Mesendoderm (in vitro differentiated cells): ENCODE measurements around the gene CD68.

ENCODE experiments used
- DNase-seq: peaks from one replicate; pipeline ENCODE4 v3.0.0; 2013
- H2AK5ac ChIP-seq: 2 replicates; pipeline ENCODE4 v1.6.1; 2013; ENCODE audit warnings: low read length, inconsistent platforms
- H2BK120ac ChIP-seq: 2 replicates; pipeline ENCODE4 v1.6.1; 2013; ENCODE audit warnings: low read depth, mild to moderate bottlenecking, low read length, moderate library complexity, mixed read lengths
- H2BK15ac ChIP-seq: replicated peaks from 2 replicates; pipeline ENCODE4 v1.6.1; 2013; ENCODE audit warnings: low read depth, mild to moderate bottlenecking, moderate library complexity
- H2BK5ac ChIP-seq: 2 replicates; pipeline ENCODE4 v1.6.1; 2013; ENCODE audit warnings: low read length, inconsistent platforms
- H3K18ac ChIP-seq: 2 replicates; pipeline ENCODE4 v1.6.1; 2013; ENCODE audit warnings: mild to moderate bottlenecking, low read length, mixed read lengths
- H3K23ac ChIP-seq: one replicate; pipeline ENCODE4 v1.6.1; 2013; ENCODE audit warnings: low read length
- H3K27ac ChIP-seq: 2 replicates; pipeline ENCODE4 v1.5.1; 2013; ENCODE audit warnings: low read depth, mild to moderate bottlenecking, inconsistent platforms, low read length, moderate library complexity
- H3K27me3 ChIP-seq: 2 replicates; pipeline ENCODE4 v1.6.1; 2013; ENCODE audit warnings: low read length, control low read depth, mild to moderate bottlenecking, inconsistent platforms; ENCODE audit not compliant: insufficient read depth, poor library complexity
- H3K36me3 ChIP-seq: 2 replicates; pipeline ENCODE4 v1.6.1; 2013; ENCODE audit warnings: low read length, inconsistent platforms; ENCODE audit not compliant: control insufficient read depth, insufficient read depth
- H3K4ac ChIP-seq: one replicate; pipeline ENCODE4 v1.6.1; 2013; ENCODE audit warnings: low read depth, mild to moderate bottlenecking, low read length, moderate library complexity
- H3K4me1 ChIP-seq: 2 replicates; pipeline ENCODE4 v1.6.1; 2013; ENCODE audit warnings: low read depth, low read length, inconsistent platforms; ENCODE audit not compliant: control insufficient read depth
- H3K4me2 ChIP-seq: 2 replicates; pipeline ENCODE4 v1.6.1; 2013; ENCODE audit warnings: low read length
- H3K4me3 ChIP-seq: 2 replicates; pipeline ENCODE4 v1.5.1; 2013; ENCODE audit warnings: mild to moderate bottlenecking, low read length
- H3K56ac ChIP-seq: one replicate; pipeline ENCODE4 v1.6.1; 2013; ENCODE audit warnings: low read length
- H3K79me1 ChIP-seq: 2 replicates; pipeline ENCODE4 v1.6.1; 2013; ENCODE audit warnings: low read length, inconsistent platforms
- H3K79me2 ChIP-seq: 2 replicates; pipeline ENCODE4 v1.6.1; 2013; ENCODE audit warnings: mild to moderate bottlenecking, low read length; ENCODE audit not compliant: control insufficient read depth, insufficient read depth
- H3K9ac ChIP-seq: 2 replicates; pipeline ENCODE4 v1.6.1; 2013; ENCODE audit warnings: low read length, inconsistent platforms
- H4K5ac ChIP-seq: one replicate; pipeline ENCODE4 v1.6.1; 2013; ENCODE audit warnings: low read length
- H4K8ac ChIP-seq: one replicate; pipeline ENCODE4 v1.6.1; 2013; ENCODE audit warnings: low read depth, mild to moderate bottlenecking, control low read depth, low read length, moderate library complexity
- WGBS: extraction: QIAGEN DNeasy Blood & Tissue Kit; methylation state at CpG from one replicate; pipeline ENCODE4 v1.1.7; 2013; ENCODE audit warnings: low lambda C conversion rate, missing lambda C conversion rate; ENCODE audit not compliant: insufficient coverage; ENCODE audit errors: extremely low coverage; 5-methylcytosine and 5-hydroxymethylcytosine counted together

Gene CD68

GRCh38 chr17:7575959-7576358 is 3.5 kb upstream of the CD68 start:
- no peak overlapping the region for H2BK120ac ChIP-seq
- peaks cover 36% of the 10 kb centered on the region for H3K79me2 ChIP-seq
- no peak overlapping the region for H2BK5ac ChIP-seq
- no peak overlapping the region for H3K27ac ChIP-seq
- H4K8ac ChIP-seq, result no peak overlapping the region
- WGBS, result no CpG with 5 or more reads among the region's 7 CpGs
- no peak overlapping the region for H4K5ac ChIP-seq
- H3K9ac ChIP-seq, result no peak overlapping the region
- H3K18ac ChIP-seq, result no peak overlapping the region
- no peaks in the 10 kb centered on the region for H3K27me3 ChIP-seq
- H3K56ac ChIP-seq, result no peak overlapping the region
- no peak for DNase-seq
- no peak overlapping the region for H3K4ac ChIP-seq
- no peak overlapping the region for H2AK5ac ChIP-seq
- H3K4me3 ChIP-seq, result no peak overlapping the region
- peaks cover 37% of the 10 kb centered on the region for H3K36me3 ChIP-seq
- H3K4me2 ChIP-seq, result no peak overlapping the region
- no peak overlapping the region for H2BK15ac ChIP-seq
- H3K79me1 ChIP-seq, result peaks cover 15% of the 10 kb centered on the region
- no peak overlapping the region for H3K23ac ChIP-seq
- H3K4me1 ChIP-seq, result peaks cover 2% of the 10 kb centered on the region

DNA sequence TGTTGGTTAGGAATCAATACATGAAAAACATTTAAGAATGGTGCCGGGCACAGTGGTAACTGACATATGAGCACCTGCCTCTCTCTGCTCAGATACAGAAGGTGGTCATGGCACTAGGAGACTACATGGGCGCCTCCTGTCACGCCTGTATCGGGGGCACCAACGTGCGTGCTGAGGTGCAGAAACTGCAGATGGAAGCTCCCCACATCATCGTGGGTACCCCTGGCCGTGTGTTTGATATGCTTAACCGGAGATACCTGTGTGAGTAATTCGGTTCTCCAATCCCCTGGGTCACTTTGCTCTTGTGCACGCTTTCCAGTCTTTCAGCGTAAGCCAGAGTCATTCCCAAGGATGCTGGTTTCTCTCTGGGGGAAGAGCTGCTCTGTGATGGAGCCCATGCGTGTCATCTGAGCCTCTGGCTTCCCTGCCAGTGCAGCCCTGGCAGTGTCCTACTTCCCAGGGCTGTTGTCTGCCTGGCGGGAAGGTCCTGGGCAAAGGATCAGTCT is 3.0 kb upstream of the CD68 start:
- peaks cover 37% of the 10 kb centered on the region for H3K36me3 ChIP-seq
- no peak for DNase-seq
- no peak overlapping the region for H2BK15ac ChIP-seq
- H3K4ac ChIP-seq, result no peak overlapping the region
- H3K4me2 ChIP-seq, result no peak overlapping the region
- H3K9ac ChIP-seq, result no peak overlapping the region
- no peak overlapping the region for H3K56ac ChIP-seq
- no CpG with 5 or more reads among the region's 14 CpGs for WGBS
- H4K5ac ChIP-seq, result no peak overlapping the region
- H3K23ac ChIP-seq, result no peak overlapping the region
- H3K27me3 ChIP-seq, result no peaks in the 10 kb centered on the region
- H3K4me3 ChIP-seq, result no peak overlapping the region
- H3K79me1 ChIP-seq, result peaks cover 15% of the 10 kb centered on the region
- no peak overlapping the region for H2AK5ac ChIP-seq
- no peak overlapping the region for H3K18ac ChIP-seq
- no peak overlapping the region for H2BK120ac ChIP-seq
- peaks cover 35% of the 10 kb centered on the region for H3K79me2 ChIP-seq
- no peak overlapping the region for H3K27ac ChIP-seq
- H2BK5ac ChIP-seq, result no peak overlapping the region
- no peak overlapping the region for H4K8ac ChIP-seq
- H3K4me1 ChIP-seq, result peaks cover 2% of the 10 kb centered on the region

DNA sequence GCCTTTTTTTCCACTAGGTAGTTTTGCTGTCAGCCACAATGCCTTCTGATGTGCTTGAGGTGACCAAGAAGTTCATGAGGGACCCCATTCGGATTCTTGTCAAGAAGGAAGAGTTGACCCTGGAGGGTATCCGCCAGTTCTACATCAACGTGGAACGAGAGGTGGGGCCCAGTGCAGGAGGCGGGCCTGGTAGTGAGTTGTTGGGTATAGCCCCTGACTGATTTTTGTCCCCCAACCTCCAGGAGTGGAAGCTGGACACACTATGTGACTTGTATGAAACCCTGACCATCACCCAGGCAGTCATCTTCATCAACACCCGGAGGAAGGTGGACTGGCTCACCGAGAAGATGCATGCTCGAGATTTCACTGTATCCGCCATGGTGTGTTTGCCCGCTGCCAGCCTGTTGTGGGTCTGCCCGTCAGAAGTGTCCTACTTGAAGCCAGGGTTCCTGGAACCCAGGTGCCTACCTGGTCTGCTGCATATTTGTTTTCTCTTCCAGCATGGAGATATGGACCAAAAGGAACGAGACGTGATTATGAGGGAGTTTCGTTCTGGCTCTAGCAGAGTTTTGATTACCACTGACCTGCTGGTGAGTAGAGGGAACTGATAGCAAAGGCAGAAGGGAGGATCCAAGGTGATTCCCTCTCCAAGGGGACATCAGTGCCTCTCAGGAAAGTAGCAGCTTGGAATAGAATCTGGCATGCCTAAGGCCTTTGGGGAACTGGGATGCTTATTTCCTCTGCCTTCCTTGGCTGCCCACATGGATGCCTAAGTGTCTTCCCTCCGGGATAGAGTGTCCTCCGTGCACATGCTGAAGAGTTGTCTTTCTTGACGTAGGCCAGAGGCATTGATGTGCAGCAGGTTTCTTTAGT is 1.9 kb upstream of the CD68 start:
- Histone ChIP-seq H3K36me3 (peaks cover 37% of the 10 kb centered on the region), H3K23ac (no peak overlapping the region), H4K5ac (no peak overlapping the region), H2BK5ac (no peak overlapping the region), H3K4me1 (peaks cover 2% of the 10 kb centered on the region), H2BK120ac (no peak overlapping the region), H2AK5ac (no peak overlapping the region), H3K4ac (no peak overlapping the region), H3K27me3 (no peaks in the 10 kb centered on the region), H3K4me3 (no peak overlapping the region), H4K8ac (no peak overlapping the region), H3K27ac (no peak overlapping the region), H3K56ac (no peak overlapping the region), H3K79me2 (peaks cover 35% of the 10 kb centered on the region), H2BK15ac (no peak overlapping the region), H3K18ac (no peak overlapping the region), H3K9ac (no peak overlapping the region), H3K79me1 (peaks cover 15% of the 10 kb centered on the region), H3K4me2 (no peak overlapping the region)
- no peak for DNase-seq
- WGBS, result no CpG with 5 or more reads among the region's 17 CpGs

GRCh38 chr17:7579834-7580603 is 581 bp downstream of the CD68 start:
- H2AK5ac ChIP-seq, result no peak overlapping the region
- peaks cover 19% of the 10 kb centered on the region for H3K79me1 ChIP-seq
- no peak overlapping the region for H2BK15ac ChIP-seq
- no peak overlapping the region for H4K8ac ChIP-seq
- H3K4me1 ChIP-seq, result peaks cover 9% of the 10 kb centered on the region
- no peak overlapping the region for H2BK120ac ChIP-seq
- DNase-seq, result no peak
- H3K18ac ChIP-seq, result no peak overlapping the region
- H3K56ac ChIP-seq, result peak overlapping the region; percentile 46
- peaks cover 16% of the 10 kb centered on the region for H3K79me2 ChIP-seq
- H3K4ac ChIP-seq, result no peak overlapping the region
- no peak overlapping the region for H3K27ac ChIP-seq
- no CpG with 5 or more reads among the region's 12 CpGs for WGBS
- no peak overlapping the region for H3K9ac ChIP-seq
- peaks cover 27% of the 10 kb centered on the region for H3K36me3 ChIP-seq
- H3K4me3 ChIP-seq, result no peak overlapping the region
- H4K5ac ChIP-seq, result no peak overlapping the region
- no peak overlapping the region for H3K4me2 ChIP-seq
- no peaks in the 10 kb centered on the region for H3K27me3 ChIP-seq
- H2BK5ac ChIP-seq, result no peak overlapping the region
- no peak overlapping the region for H3K23ac ChIP-seq

GRCh38 chr17:7580604-7581575 is 1.5 kb downstream of the CD68 start:
- H3K27ac ChIP-seq, result no peak overlapping the region
- no peak overlapping the region for H3K4ac ChIP-seq
- WGBS, result no CpG with 5 or more reads among the region's 23 CpGs
- no peak overlapping the region for H3K56ac ChIP-seq
- H4K8ac ChIP-seq, result no peak overlapping the region
- no peaks in the 10 kb centered on the region for H3K27me3 ChIP-seq
- DNase-seq, result no peak
- no peak overlapping the region for H3K18ac ChIP-seq
- H3K4me3 ChIP-seq, result no peak overlapping the region
- H3K4me2 ChIP-seq, result no peak overlapping the region
- H2BK120ac ChIP-seq, result no peak overlapping the region
- H3K79me2 ChIP-seq, result peaks cover 9% of the 10 kb centered on the region
- no peak overlapping the region for H2BK15ac ChIP-seq
- H3K23ac ChIP-seq, result no peak overlapping the region
- H3K36me3 ChIP-seq, result peaks cover 20% of the 10 kb centered on the region
- H3K79me1 ChIP-seq, result peaks cover 14% of the 10 kb centered on the region
- no peak overlapping the region for H2BK5ac ChIP-seq
- no peak overlapping the region for H2AK5ac ChIP-seq
- no peak overlapping the region for H4K5ac ChIP-seq
- H3K4me1 ChIP-seq, result peaks cover 7% of the 10 kb centered on the region
- no peak overlapping the region for H3K9ac ChIP-seq
